ENCODE results near the gene E2F4.

E2F4 gene

DNA sequence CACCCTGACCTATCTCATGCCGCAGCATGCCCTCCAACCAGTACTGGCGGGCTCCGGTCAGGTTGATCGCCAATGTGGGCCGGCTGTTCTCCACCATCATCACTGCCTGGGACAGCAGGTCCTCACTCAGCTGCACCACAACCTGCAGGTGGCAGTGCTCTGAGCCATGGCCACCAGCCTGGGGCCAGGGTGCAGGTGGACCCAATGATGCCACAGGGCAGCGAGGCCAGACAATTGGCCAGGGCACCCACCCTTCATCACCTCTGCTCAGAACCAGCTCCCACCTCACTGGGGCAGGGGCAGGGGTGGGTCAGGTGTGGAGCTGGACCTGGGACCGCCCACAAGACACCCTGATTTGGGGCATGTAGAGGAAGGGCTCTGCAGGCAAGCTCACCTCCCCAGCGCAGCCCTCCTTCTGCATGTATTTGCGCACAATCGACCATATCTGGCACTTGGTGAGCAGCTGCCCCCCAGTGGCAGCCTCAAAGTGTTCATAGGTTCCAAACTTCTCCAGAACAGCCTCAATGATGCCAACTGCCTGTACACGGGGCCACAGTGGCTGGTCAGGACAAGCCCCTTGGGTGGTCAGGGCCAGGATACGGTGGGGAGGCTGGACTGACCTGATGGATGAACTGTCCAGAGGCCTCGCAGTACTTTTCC is 12.4 kb upstream of the E2F4 start:
- no peak for DNase-seq (ENCODE audit: low read depth)
- Histone ChIP-seq H3K36me3 (ENCODE audit: control insufficient read depth, insufficient read depth, low read length, severe bottlenecking) (no peaks in the 10 kb centered on the region), H3K27me3 (replicated peaks; ENCODE audit: control insufficient read depth, insufficient read depth, low read length) (no peaks in the 10 kb centered on the region), H3K4me3 (ENCODE audit: low read length) (no peak overlapping the region), H3K4me1 (ENCODE audit: control insufficient read depth, insufficient read depth, low read length) (peaks cover 27% of the 10 kb centered on the region), H3K9ac (ENCODE audit: low read length) (no peak overlapping the region), H3K9me3 (ENCODE audit: control insufficient read depth, low read length) (no peaks in the 10 kb centered on the region)

DNA sequence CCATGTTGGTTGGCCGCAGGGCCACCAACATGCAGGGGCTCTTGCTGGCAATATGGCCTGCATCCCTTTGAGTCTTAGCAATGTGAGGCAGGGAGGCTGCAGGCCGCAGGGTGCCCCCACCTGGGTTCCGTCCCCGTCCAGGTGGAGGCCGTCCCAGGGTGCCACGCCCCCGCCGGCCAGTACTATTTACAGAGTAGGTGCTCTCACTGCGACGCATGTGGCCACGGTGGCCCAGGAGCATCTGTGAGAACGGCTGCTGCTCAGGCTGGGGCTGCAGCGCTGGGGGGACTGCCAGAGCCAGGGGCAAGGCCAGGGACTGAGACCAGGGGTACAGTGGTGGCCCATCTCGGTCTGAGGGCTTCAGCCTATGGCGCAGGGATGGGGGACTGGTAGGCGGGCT is 11.8 kb upstream of the E2F4 start:
- no peak overlapping the region for H3K4me3 ChIP-seq (ENCODE audit: low read length)
- no peak overlapping the region for H3K9ac ChIP-seq (ENCODE audit: low read length)
- no peak for DNase-seq (ENCODE audit: low read depth)
- no peaks in the 10 kb centered on the region for H3K9me3 ChIP-seq (ENCODE audit: control insufficient read depth, low read length)
- peaks cover 32% of the 10 kb centered on the region for H3K4me1 ChIP-seq (ENCODE audit: control insufficient read depth, insufficient read depth, low read length)
- H3K27me3 ChIP-seq (replicated peaks; ENCODE audit: control insufficient read depth, insufficient read depth, low read length): no peaks in the 10 kb centered on the region
- no peaks in the 10 kb centered on the region for H3K36me3 ChIP-seq (ENCODE audit: control insufficient read depth, insufficient read depth, low read length, severe bottlenecking)

DNA sequence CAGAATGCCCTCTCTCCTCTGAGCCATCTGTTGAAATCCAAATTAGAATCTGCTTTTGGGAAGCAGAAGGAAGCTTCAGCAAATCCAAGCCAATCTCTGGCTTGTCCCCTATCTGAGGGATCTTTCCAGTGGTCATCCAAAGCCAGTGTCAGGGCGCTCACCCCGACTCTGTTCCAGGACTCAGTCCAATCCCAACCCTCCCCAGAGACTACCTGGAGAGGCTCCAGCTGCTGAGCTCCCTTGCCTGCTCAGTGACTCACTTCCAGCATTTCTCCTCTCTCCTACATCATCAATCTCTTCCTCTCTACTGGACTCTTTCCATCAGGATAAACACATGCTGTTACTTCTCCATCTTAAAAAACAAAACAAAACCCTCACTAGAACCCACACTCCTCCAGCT is 10.6 kb upstream of the E2F4 start:
- no peaks in the 10 kb centered on the region for H3K27me3 ChIP-seq (replicated peaks; ENCODE audit: control insufficient read depth, insufficient read depth, low read length)
- no peaks in the 10 kb centered on the region for H3K9me3 ChIP-seq (ENCODE audit: control insufficient read depth, low read length)
- H3K4me1 ChIP-seq (ENCODE audit: control insufficient read depth, insufficient read depth, low read length): peaks cover 37% of the 10 kb centered on the region
- peak; percentile 81 for DNase-seq (ENCODE audit: low read depth)
- H3K4me3 ChIP-seq (ENCODE audit: low read length): no peak overlapping the region
- no peaks in the 10 kb centered on the region for H3K36me3 ChIP-seq (ENCODE audit: control insufficient read depth, insufficient read depth, low read length, severe bottlenecking)
- H3K9ac ChIP-seq (ENCODE audit: low read length): no peak overlapping the region

DNA sequence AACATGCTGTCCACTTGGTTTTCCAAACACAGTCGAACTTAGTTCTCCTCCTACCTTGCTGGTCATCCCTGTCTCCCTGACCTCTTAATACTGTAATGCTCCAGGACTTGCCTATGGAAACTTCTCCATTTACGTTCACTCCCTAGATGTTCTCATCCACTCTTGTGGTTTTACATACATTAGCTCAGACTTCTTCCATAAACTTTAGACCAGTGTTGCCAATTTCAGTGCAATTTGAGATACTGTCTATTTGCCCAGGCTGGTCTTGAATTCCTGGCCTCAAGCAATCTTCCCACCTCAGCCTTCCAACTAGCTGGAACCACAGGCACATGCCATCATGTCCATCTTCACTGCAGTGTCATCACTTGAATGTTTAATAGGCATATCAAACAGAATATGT is 9.7 kb upstream of the E2F4 start:
- DNase-seq (ENCODE audit: low read depth): peak; percentile 27
- Histone ChIP-seq H3K4me1 (ENCODE audit: control insufficient read depth, insufficient read depth, low read length) (peaks cover 37% of the 10 kb centered on the region), H3K9me3 (ENCODE audit: control insufficient read depth, low read length) (no peaks in the 10 kb centered on the region), H3K9ac (ENCODE audit: low read length) (no peak overlapping the region), H3K4me3 (ENCODE audit: low read length) (peak overlapping the region; percentile 86), H3K36me3 (ENCODE audit: control insufficient read depth, insufficient read depth, low read length, severe bottlenecking) (no peaks in the 10 kb centered on the region), H3K27me3 (replicated peaks; ENCODE audit: control insufficient read depth, insufficient read depth, low read length) (no peaks in the 10 kb centered on the region)

DNA sequence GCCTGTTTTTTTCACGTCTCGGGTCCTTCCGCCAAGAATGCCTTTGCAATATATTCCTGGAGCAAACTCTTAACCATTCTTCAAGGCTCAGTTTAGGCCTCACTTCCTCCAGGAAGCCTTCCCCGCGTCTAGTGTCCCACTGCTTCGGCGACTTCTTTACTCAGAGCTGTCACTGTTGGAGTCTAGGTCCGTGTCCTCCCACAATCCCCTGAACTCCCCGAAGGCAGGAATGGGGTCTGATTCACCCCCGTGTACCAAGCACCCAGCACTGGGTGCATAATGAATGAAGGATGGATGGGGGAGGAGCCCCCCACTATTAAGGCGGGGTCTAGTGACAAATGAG is 8.7 kb upstream of the E2F4 start:
- Histone ChIP-seq H3K4me3 (ENCODE audit: low read length) (peak overlapping the region; percentile 86), H3K9me3 (ENCODE audit: control insufficient read depth, low read length) (no peaks in the 10 kb centered on the region), H3K9ac (ENCODE audit: low read length) (peak overlapping the region; percentile 86), H3K36me3 (ENCODE audit: control insufficient read depth, insufficient read depth, low read length, severe bottlenecking) (no peaks in the 10 kb centered on the region), H3K4me1 (ENCODE audit: control insufficient read depth, insufficient read depth, low read length) (peaks cover 37% of the 10 kb centered on the region), H3K27me3 (replicated peaks; ENCODE audit: control insufficient read depth, insufficient read depth, low read length) (no peaks in the 10 kb centered on the region)
- no peak for DNase-seq (ENCODE audit: low read depth)

DNA sequence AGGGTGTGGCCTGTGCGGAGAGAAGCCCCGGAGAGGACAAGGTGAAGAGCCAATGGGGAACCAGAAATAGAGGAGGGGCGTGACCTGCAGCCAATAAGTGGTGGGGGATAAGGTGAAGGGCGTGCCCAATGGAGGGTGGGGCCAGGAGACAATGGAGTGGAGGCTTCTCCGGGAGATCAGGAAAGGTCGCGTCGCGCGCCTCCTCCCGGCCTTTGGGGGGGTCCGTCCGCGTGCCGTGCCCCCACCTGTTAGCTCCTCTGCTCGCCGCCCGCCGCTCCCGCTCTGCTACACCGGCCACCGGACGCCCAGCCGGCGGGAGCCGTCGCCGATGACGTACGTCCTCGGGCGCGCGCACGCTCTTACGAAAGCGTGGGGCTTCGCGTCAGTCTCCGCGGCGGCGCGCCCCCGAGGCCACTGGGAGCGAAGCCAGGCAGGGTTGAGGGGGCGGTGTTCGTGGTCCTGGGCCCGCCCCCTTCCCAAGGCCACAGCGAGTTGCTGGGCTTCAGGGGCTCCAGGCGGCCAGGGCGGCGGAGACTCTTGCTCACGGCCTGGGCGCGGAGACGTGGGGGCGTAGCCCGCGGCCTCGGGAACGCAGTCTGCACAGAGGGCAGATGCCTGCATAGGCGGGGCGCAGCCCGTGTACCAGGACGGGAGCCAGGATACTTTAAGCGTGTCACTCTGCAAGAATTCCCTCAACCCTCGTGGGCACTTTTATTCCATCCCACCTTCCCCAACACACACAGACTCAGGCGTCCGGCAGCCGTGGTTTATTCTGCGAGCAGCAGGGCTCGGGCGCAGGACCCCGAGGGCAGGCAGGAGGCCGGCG is 8.1 kb upstream of the E2F4 start, which contains the start of gene MATCAP1:
TSS of gene MATCAP1 (minus strand) at position 337 of the 826 bp plus-strand sequence. CDS start 3,353 bp downstream, outside the sequence.
- no peaks in the 10 kb centered on the region for H3K27me3 ChIP-seq (replicated peaks; ENCODE audit: control insufficient read depth, insufficient read depth, low read length)
- DNase-seq (ENCODE audit: low read depth): peak; percentile 98
- H3K9me3 ChIP-seq (ENCODE audit: control insufficient read depth, low read length): no peaks in the 10 kb centered on the region
- H3K4me1 ChIP-seq (ENCODE audit: control insufficient read depth, insufficient read depth, low read length): peaks cover 37% of the 10 kb centered on the region
- H3K36me3 ChIP-seq (ENCODE audit: control insufficient read depth, insufficient read depth, low read length, severe bottlenecking): no peaks in the 10 kb centered on the region
- H3K4me3 ChIP-seq (ENCODE audit: low read length): peak within 1 kb of the TSS; percentile 86
- peak within 1 kb of the TSS; percentile 86 for H3K9ac ChIP-seq (ENCODE audit: low read length)

DNA sequence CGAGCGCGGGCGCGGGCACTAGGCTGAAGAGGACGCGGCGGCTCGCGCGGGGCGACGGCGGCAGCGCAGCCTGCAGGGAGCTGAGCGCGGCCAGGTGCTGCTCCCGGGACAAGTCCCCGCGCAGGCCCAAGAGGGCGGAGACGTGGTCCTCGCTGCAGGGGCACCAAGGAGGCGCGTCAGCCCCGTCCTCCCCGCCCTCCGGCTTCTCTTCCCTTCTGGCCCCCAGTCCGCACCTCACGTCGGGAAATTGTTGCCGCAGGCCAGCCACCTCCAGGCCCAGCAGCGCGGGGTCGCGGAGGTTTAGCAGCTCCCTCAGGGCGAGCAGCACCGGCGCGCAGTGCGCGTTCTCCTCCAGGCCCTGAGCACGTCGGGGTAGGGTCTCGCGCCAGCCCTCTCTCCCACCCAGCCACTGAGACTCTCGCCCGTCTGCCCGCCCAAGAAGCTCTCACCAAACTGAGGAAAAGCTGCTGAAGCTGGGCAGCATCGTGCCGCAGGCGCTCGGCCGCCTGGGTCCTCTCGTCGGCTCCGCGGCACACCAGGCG is 7.4 kb upstream of the E2F4 start:
- no peaks in the 10 kb centered on the region for H3K27me3 ChIP-seq (replicated peaks; ENCODE audit: control insufficient read depth, insufficient read depth, low read length)
- H3K36me3 ChIP-seq (ENCODE audit: control insufficient read depth, insufficient read depth, low read length, severe bottlenecking): no peaks in the 10 kb centered on the region
- peak overlapping the region; percentile 86 for H3K4me3 ChIP-seq (ENCODE audit: low read length)
- no peak for DNase-seq (ENCODE audit: low read depth)
- no peaks in the 10 kb centered on the region for H3K9me3 ChIP-seq (ENCODE audit: control insufficient read depth, low read length)
- peak overlapping the region; percentile 86 for H3K9ac ChIP-seq (ENCODE audit: low read length)
- H3K4me1 ChIP-seq (ENCODE audit: control insufficient read depth, insufficient read depth, low read length): peaks cover 37% of the 10 kb centered on the region

DNA sequence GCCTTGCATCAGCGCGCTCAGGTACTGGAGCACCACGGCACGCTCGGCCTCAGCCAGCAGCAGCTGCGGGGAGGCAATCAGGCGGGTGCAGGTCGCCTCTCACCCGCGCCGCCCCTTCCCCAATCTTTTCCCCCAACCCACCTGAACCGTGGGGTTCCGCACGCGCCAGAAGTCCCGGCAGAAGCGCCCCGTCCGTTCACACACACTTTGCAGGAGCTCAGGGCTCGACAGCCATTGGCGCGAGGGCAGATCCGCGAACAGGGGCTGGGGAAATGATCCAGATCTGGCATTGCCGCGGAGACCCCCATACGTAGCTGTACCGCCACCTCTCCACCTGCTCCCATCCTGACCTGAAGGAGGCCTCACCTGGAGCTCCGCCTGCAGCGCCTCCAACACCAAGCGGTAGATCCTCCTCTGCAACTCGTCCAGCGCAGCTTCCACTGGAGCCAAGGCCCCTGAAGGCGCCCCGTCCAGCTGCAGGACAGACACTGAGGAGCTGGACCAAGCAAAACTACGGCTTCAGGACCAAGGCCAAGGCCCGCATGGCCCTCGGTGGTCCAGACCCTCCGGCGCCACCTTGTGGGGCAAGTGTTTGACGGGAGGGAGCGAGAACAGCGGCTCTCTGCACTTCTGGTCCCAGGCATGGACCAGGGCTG is 6.8 kb upstream of the E2F4 start:
- H3K4me3 ChIP-seq (ENCODE audit: low read length): peak overlapping the region; percentile 86
- H3K9ac ChIP-seq (ENCODE audit: low read length): no peak overlapping the region
- H3K27me3 ChIP-seq (replicated peaks; ENCODE audit: control insufficient read depth, insufficient read depth, low read length): no peaks in the 10 kb centered on the region
- peak; percentile 98 for DNase-seq (ENCODE audit: low read depth)
- peaks cover 37% of the 10 kb centered on the region for H3K4me1 ChIP-seq (ENCODE audit: control insufficient read depth, insufficient read depth, low read length)
- no peaks in the 10 kb centered on the region for H3K9me3 ChIP-seq (ENCODE audit: control insufficient read depth, low read length)
- H3K36me3 ChIP-seq (ENCODE audit: control insufficient read depth, insufficient read depth, low read length, severe bottlenecking): no peaks in the 10 kb centered on the region

DNA sequence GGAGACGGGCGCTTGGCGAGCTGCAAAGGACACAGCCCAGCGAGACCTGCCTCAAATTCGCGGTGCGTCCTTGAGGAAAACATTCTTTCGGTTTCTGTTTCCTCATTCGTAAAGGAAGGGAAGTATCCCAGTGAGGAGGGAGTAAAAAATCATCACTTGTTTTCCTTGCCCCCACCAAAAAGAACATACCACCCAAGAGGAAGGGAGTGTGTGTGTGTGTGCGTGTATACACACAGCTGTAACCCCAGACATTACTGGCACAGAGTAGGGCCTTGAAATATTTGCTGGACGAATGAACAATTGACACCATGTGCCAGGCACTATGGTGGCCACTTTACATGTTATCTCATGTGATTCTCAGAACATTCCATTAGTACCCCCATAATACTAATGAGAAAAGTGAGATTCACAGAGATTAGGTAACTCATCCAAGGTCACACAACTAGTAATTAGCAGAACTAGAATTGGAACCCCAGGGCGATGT is 6.3 kb upstream of the E2F4 start:
- Histone ChIP-seq H3K4me3 (ENCODE audit: low read length) (peak overlapping the region; percentile 29), H3K27me3 (replicated peaks; ENCODE audit: control insufficient read depth, insufficient read depth, low read length) (no peaks in the 10 kb centered on the region), H3K36me3 (ENCODE audit: control insufficient read depth, insufficient read depth, low read length, severe bottlenecking) (no peaks in the 10 kb centered on the region), H3K4me1 (ENCODE audit: control insufficient read depth, insufficient read depth, low read length) (peaks cover 37% of the 10 kb centered on the region), H3K9me3 (ENCODE audit: control insufficient read depth, low read length) (no peaks in the 10 kb centered on the region), H3K9ac (ENCODE audit: low read length) (no peak overlapping the region)
- DNase-seq (ENCODE audit: low read depth): no peak

DNA sequence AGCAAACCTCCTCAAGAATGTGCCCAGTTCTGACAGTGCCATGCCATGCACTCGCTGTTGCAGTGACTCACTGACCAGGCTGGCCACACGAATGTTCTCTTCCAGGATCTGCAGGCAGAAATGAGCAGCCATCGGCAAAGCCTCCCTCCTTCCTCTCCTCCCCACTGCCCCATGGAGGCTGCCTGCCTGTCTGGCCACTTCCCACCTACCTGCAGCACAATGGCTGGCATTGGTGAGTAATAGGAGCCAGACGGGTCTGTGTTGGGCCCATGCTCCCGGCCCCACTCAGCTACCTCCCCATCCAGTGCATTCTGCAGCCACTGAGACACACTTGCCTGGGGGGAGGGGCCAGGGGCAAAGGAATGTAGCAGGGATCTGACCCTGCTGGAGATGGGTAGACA is 5.4 kb upstream of the E2F4 start:
- DNase-seq (ENCODE audit: low read depth): peak; percentile 41
- no peaks in the 10 kb centered on the region for H3K27me3 ChIP-seq (replicated peaks; ENCODE audit: control insufficient read depth, insufficient read depth, low read length)
- H3K9ac ChIP-seq (ENCODE audit: low read length): no peak overlapping the region
- H3K4me3 ChIP-seq (ENCODE audit: low read length): no peak overlapping the region
- no peaks in the 10 kb centered on the region for H3K9me3 ChIP-seq (ENCODE audit: control insufficient read depth, low read length)
- no peaks in the 10 kb centered on the region for H3K36me3 ChIP-seq (ENCODE audit: control insufficient read depth, insufficient read depth, low read length, severe bottlenecking)
- H3K4me1 ChIP-seq (ENCODE audit: control insufficient read depth, insufficient read depth, low read length): peaks cover 30% of the 10 kb centered on the region
